Activated T-helper 1 cell treated with Interleukin-2 at 50 U/mL for 16 hours (primary cell): ENCODE measurements around the gene BCAT1.
"Not testable (repeated sequence)": the region's sequence is repeated elsewhere in the genome, so short reads cannot be mapped to it uniquely, and the experiment has no call there.

Experiments
- DNase-seq: peaks from one replicate; pipeline ENCODE4 v3.0.0-alpha.2; 2020; ENCODE audit warnings: low read depth

Gene BCAT1

DNA sequence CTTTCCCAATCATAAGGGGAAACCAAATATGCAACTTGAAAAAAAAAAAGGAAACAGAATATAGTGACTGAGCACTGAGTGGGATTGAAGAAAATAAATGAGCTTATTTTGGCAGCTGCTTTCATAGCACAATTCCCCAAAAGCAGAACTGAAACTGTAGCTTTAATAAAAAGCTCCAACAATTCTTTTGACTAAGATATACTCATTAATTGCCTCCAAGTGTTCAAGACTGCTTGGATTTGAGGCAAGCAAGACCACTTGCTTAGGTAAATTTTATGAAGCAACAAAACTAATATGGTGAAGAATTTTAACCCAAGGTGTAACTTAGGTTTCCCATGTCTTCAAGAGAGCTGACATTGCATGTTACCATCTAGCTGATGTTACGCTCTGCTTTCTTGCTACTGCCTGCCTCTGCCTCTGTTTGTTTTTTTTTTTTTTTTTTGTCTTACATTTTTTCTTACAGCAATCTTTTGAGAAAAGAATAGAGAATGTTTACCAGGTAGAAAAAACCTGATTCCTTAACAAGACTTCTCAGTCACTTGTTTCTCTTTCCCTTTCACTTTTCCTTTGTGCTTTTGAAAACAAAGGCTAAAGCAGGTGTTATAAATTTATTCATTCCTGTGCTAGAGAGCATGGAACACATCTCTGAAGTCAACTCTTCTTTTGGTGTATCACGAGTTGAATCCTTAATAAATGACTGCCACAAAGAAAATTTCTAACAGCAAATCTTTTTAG lies 134.4 kb downstream of the BCAT1 start:
- DNase-seq, result no peak

- DNase-seq, result no peak
Observed at GRCh38 chr12:24810378-24810777, 138.5 kb downstream of the BCAT1 start.

DNA sequence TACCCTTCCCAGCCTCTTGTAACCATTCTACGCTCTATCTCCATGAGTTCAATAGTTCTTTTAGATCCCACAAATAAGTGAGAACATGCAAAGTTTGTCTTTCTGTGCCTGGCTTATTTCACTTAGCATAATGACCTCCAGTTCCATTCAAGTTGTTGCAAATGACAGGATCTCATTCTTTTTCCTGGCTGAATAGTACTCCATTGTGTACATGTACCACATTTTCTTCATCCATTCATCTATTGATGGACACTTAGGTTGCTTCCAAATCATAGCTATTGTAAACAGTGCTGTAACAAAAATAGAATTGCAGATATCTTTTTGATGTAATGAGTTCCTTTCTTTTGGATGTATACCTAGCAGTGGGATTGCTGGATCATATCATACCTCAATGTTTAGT lies 139.6 kb downstream of the BCAT1 start:
- DNase-seq, result not testable (repeated sequence)

GRCh38 chr12:24808651-24809050 lies 140.2 kb downstream of the BCAT1 start:
- DNase-seq, result no peak

- DNase-seq, result no peak
Observed at GRCh38 chr12:24806386-24806785, 142.5 kb downstream of the BCAT1 start.

GRCh38 chr12:24803430-24804245 lies 145.3 kb downstream of the BCAT1 start:
- DNase-seq, result no peak

DNA sequence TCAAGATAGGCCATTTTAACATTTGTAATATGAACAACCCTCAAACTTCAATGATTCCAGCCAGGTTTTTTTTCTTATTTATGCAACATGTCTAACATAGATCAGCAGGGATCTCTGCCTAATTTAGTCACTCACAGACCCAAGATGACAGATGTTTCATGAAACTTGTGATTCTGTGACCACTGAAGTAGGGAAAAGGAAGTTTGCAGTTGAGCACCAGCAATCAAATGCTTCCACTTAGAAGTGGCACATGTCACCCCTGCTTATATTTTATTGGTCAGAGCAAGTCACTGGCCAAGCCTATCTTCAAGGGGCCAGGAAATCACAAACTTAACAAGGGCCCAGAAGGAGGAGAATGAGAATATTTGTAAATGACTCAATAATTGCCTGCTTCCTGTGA lies 150.6 kb downstream of the BCAT1 start:
- no peak for DNase-seq

DNA sequence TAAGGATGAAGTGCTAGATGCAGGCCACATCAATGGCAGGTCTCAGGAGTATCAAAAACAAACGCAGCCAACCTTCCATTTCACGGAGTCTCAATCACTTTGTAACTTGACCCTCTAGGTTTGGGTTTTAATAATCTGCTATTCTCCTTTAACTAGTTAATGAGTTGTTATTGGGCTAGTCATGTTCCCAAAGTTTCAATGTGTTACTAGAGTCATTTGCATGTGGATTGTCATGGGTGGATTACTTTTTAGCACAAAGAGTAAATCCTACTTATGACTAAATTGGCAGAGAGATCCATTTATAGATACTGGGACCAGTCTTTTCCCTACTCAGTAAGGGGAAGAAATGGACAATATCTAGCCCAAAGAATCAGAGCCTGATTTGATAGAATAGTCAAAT lies 151.0 kb downstream of the BCAT1 start:
- no peak for DNase-seq

DNA sequence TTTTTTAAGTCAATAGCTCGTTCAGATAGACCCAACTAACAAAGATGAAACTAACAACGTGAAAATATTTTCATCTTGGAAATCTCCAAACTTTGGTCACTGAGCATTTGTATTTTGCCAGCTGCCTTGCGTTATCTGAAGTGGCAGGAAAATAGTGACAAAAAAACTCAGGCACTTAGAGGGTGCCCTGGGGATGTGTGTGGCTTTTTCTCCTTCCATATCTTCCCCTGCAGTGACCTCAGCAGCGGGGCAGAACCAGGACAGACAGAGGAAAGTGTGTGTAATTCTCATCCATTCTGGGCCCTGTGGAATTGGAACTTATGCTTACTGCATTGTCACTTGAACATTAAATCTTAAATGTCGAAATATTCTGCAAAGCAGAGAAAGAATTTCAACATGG lies 152.0 kb downstream of the BCAT1 start:
- DNase-seq, result no peak

DNA sequence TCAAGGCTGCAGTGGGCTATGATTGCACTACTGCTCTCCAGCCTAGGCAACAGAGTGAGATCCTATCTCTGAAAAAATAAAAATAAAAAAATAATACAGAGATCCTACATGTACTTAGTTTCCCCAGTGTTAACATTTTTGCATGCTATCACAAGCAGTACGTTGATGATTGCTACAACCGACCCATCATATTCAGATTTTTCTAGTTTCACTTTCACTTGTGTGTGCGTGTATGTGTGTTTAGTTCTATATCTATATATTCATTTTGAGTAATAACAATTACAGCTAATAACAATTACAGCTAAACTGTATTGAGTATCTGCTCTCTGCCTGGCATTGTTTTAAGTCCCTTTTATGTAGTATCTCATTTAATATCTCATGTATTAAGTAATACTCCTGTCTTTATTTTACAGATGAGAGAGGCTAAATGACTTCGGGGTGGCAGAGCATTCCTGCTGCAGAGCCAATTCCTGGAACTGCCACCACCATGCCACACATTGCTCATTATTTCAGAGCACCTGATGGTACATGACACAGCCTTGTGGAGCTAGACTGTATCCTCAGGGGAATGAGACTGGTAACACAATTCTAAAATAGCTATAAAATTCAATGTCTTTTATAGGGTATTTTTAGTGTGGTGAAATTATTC lies 153.1 kb downstream of the BCAT1 start:
- no peak for DNase-seq

DNA sequence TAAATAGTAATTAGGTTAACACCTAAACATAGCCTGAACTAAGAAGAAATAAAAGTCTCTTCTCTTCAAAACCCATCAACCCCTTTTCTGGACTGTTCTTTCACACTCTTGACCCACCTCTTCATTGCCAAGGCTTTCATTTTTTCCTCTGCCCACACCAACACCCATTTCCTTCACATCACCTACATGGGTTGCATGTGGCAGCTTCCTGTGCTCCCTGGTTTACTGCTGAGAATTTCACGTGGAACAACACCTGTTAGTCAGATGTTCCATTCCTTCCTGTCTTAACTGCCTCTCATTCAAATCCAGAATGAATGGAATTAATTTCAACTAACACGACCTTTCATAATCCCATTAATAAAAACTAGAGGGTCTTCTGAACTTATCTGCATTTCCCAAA lies 157.3 kb downstream of the BCAT1 start:
- no peak for DNase-seq

DNA sequence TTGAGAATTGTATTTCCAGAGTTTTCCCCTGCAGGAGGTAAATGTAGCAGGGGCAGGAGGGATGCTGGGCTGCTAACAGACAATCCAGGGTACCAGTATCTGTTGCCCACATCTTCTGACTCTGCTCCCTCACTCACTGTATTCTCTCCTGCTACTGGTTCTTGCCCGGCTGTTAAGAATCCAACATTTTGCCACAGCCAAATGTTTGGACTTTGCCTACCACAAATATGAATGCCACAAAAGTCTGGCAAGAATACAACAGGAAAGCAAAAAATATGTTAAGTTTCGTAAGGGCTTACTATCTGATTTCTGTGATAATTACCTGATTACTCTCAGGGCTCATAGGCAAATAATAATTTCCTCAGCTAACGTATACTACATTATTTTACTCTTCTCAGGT lies 160.0 kb downstream of the BCAT1 start:
- DNase-seq, result no peak

DNA sequence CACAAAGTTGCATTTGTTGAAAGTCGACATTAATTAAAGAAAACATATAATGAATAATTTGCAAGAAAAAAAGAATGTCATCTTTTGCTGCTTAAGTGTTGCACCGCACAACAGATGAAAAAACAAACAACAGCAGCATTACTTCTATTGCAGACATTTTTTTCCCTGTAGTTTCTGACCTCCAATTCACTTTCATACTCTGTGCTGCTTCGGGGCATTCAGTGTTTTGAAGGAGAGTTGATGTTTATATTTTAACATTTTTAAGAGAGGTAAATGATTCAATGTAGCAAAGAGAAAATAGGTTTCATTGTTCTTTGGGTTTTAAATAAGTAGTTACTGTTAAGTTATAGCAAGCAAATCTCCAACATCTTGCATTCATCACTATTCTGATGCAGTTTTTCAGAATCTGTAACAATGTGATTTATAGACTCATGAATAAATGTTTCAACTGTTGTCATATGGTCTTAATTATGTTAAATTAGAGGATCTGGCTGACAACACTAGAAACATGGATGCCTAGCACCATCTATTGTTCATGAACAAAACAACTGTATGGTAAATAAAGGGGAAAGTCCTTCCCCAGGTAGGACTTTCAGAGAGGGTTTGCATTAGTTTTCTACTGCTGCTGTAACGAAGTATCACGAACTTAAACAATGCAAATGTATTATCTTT lies 168.1 kb downstream of the BCAT1 start:
- no peak for DNase-seq

GRCh38 chr12:24778486-24779304 lies 170.2 kb downstream of the BCAT1 start:
- DNase-seq, result no peak

GRCh38 chr12:24777359-24777758 lies 171.5 kb downstream of the BCAT1 start:
- no peak for DNase-seq

- no peak for DNase-seq
Observed at GRCh38 chr12:24776861-24777260, 172.0 kb downstream of the BCAT1 start.

DNA sequence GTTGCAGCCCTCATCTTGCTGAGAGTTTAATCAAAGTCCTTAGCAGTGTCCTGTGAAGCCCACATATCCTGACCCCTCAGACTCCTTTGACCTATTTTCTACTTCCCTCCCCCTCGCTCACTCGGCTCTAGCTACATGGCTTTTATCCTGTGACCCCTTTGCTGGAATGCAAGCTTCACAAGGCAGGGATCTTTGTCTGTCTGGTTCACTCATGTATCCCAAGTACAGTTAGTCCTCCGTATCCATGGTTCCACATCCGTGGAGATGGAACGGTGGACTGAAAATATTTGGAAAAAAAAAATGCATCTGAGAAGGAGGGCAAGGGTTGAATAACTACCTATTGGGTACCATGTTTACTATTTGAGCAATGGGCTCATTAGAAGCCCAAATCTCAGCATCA lies 173.8 kb downstream of the BCAT1 start:
- DNase-seq, result no peak

DNA sequence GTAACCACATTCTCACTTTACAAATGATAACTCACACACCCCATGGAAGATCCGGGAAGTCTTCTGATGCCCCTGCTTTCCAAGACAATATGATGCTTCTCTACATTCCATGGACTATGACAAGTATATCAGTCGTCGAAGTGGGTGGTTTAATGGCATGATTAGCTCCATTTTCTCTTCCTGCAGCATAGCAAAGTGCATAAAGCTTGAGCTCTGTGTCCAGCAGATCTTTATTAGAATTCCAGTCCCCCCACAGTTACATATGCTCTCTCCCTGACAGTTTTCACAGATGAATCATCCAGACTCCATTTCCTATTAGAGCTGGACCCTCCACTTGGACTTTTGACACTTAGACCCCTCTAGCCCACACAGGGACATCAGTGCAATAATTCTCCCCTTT lies 174.9 kb downstream of the BCAT1 start:
- DNase-seq, result no peak

DNA sequence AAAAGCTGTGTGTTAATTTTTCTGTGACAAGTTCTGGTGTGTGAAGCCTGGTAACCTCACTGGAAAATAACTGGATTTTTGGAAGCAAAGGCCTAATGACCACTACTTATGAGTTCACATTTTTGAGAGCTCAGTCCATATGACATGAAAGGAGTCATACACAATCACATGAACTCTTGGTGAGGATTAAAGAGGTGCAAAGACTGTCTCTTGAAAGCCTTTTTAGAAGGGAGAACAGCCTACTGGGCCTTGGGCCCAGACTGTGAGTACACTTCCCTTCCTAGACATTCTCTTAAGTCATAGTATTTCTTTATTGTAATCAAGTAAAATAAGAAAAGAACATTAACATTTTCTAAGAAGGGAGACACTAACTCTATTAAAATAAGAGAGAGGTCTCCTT lies 176.1 kb downstream of the BCAT1 start:
- no peak for DNase-seq

GRCh38 chr12:24770821-24771220 lies 178.1 kb downstream of the BCAT1 start:
- no peak for DNase-seq

GRCh38 chr12:24770334-24770733 lies 178.6 kb downstream of the BCAT1 start:
- DNase-seq, result no peak

GRCh38 chr12:24769682-24770081 lies 179.2 kb downstream of the BCAT1 start:
- DNase-seq, result no peak
